SK-N-SH (cell line): ENCODE measurements around the gene SLC30A3. TPM values are rescaled to one million over a fixed set of nuclear protein-coding genes. Genes with fewer than 3 reads are reported as not detected.
"Not testable (repeated sequence)": the region's sequence is repeated elsewhere in the genome, so short reads cannot be mapped to it uniquely, and the experiment has no call there.

Experiments used
- CTCF ChIA-PET: fragments of 300-600, 350-600 bp; formaldehyde crosslinking; extraction: SDS; loops from one replicate; lab custom pipeline; 2021; lab: Yijun Ruan, JAX
- POLR2A ChIA-PET: fragments of 350-600 bp; sonication (Branson Sonifier 250); formaldehyde crosslinking; extraction: SDS; loops from one replicate; lab custom pipeline; 2020; ENCODE audit warnings: antibody characterized with exemption, inconsistent platforms; lab: Yijun Ruan, JAX
- DNase-seq: peaks from one replicate; pipeline ENCODE4 v3.0.0; 2012
- H2AFZ ChIP-seq: fragments of 200-600 bp; sonication (generic); 2 replicates; pipeline ENCODE4 v1.8.1; 2016; ENCODE audit warnings: antibody characterized with exemption, mild to moderate bottlenecking, low read depth
- H3F3A ChIP-seq: fragments of 200-600 bp; sonication (generic); replicated peaks from 2 replicates; pipeline ENCODE3; 2016; ENCODE audit warnings: antibody characterized with exemption, mild to moderate bottlenecking; ENCODE audit not compliant: insufficient read depth
- H3K27ac ChIP-seq, 2 experiments: fragments of 200-500 bp in 1 of 2; fragments of 200-600 bp in 1 of 2; sonication (Bioruptor generic) in 1 of 2; sonication (generic), shearing (Covaris generic) in 1 of 2; 2 replicates each; pipeline versions ENCODE4 v1.5.1 to v1.6.1; 2014 to 2016; ENCODE audit warnings: low read depth in 2 of 2, inconsistent platforms in 1 of 2, low read length in 1 of 2, mild to moderate bottlenecking in 1 of 2, mixed read lengths in 1 of 2
- H3K27me3 ChIP-seq: fragments of 200-600 bp; sonication (generic), shearing (Covaris generic); 2 replicates; pipeline ENCODE4 v1.6.1; 2016; ENCODE audit warnings: mixed run types; ENCODE audit not compliant: insufficient read depth
- H3K36me3 ChIP-seq, 2 experiments: fragments of 200-500 bp in 1 of 2; fragments of 200-600 bp in 1 of 2; sonication (Bioruptor generic) in 1 of 2; sonication (generic) in 1 of 2; replicated peaks in 1 of 2; 2 replicates each; pipeline versions ENCODE3 to v1.5.1; 2014 to 2016; ENCODE audit warnings: low read length in 1 of 2, mild to moderate bottlenecking in 1 of 2; ENCODE audit not compliant: insufficient read depth in 2 of 2, control insufficient read depth in 1 of 2
- H3K4me1 ChIP-seq, 2 experiments: fragments of 200-500 bp in 1 of 2; fragments of 200-600 bp in 1 of 2; sonication (Bioruptor generic) in 1 of 2; sonication (generic), shearing (Covaris generic) in 1 of 2; 2 replicates each; pipeline versions ENCODE4 v1.5.1 to v1.6.1; 2014 to 2016; ENCODE audit warnings: low read depth in 1 of 2, low read length in 1 of 2, mixed run types in 1 of 2; ENCODE audit not compliant: insufficient read depth in 2 of 2, control insufficient read depth in 1 of 2
- H3K4me2 ChIP-seq: fragments of 200-600 bp; sonication (generic), shearing (Covaris generic); 2 replicates; pipeline ENCODE4 v1.6.1; 2017; ENCODE audit warnings: mixed run types
- H3K4me3 ChIP-seq, 2 experiments: fragments of 200-500 bp in 1 of 2; fragments of 200-600 bp in 1 of 2; sonication (Bioruptor generic) in 1 of 2; sonication (generic), shearing (Covaris generic) in 1 of 2; 2 replicates each; pipeline versions ENCODE4 v1.5.1 to v1.8.1; 2014 to 2016; ENCODE audit warnings: low read depth in 2 of 2, inconsistent platforms in 1 of 2, low read length in 1 of 2, mild to moderate bottlenecking in 1 of 2, mixed read lengths in 1 of 2, moderate library complexity in 1 of 2
- H3K79me2 ChIP-seq: fragments of 200-600 bp; sonication (generic); 2 replicates; pipeline ENCODE4 v1.8.1; 2017; ENCODE audit warnings: mild to moderate bottlenecking; ENCODE audit not compliant: insufficient read depth
- H3K9ac ChIP-seq: fragments of 200-600 bp; sonication (generic); 2 replicates; pipeline ENCODE4 v1.6.1; 2017; ENCODE audit warnings: mixed run types
- H3K9me2 ChIP-seq: fragments of 200-600 bp; sonication (generic); 2 replicates; pipeline ENCODE4 v1.6.1; 2017; ENCODE audit warnings: mixed run types
- H3K9me3 ChIP-seq: fragments of 200-600 bp; sonication (generic); 2 replicates; pipeline ENCODE4 v1.6.1; 2017; ENCODE audit warnings: mixed run types, mild to moderate bottlenecking, moderate library complexity
- H4K20me1 ChIP-seq: fragments of 200-600 bp; sonication (generic); 2 replicates; pipeline ENCODE4 v1.6.1; 2017; ENCODE audit warnings: mild to moderate bottlenecking, mixed run types; ENCODE audit not compliant: insufficient read depth
- CTCF ChIP-seq: fragments of 200-600 bp; sonication (generic); IDR thresholded peaks from 2 replicates; pipeline ENCODE4 v1.6.1; 2017; ENCODE audit warnings: antibody characterized with exemption, mild to moderate bottlenecking, moderate library complexity
- ELF1 ChIP-seq: IDR thresholded peaks from 2 replicates; pipeline ENCODE4 v1.4.0; 2012
- EZH2phosphoT487 ChIP-seq: fragments of 200-600 bp; sonication (generic); IDR thresholded peaks from 2 replicates; pipeline ENCODE4 v1.6.1; 2017; ENCODE audit warnings: low read depth, mixed run types, mild to moderate bottlenecking, antibody characterized with exemption, moderate library complexity, borderline replicate concordance
- FOSL2 ChIP-seq: IDR thresholded peaks from 2 replicates; pipeline ENCODE4 v1.4.0; 2012; ENCODE audit warnings: low read depth, mild to moderate bottlenecking, moderate library complexity, borderline replicate concordance
- FOXM1 ChIP-seq: IDR thresholded peaks from 2 replicates; pipeline ENCODE4 v1.4.0; 2012; ENCODE audit warnings: low read depth, mild to moderate bottlenecking
- MAX ChIP-seq: IDR thresholded peaks from 2 replicates; pipeline ENCODE4 v1.4.0; 2012; ENCODE audit warnings: low read depth
- MEF2A ChIP-seq: IDR thresholded peaks from 2 replicates; pipeline ENCODE4 v1.4.0; 2012; ENCODE audit warnings: low read depth, borderline replicate concordance
- NFIC ChIP-seq: IDR thresholded peaks from 2 replicates; pipeline ENCODE4 v1.4.0; 2012; ENCODE audit warnings: borderline replicate concordance
- REST ChIP-seq: IDR thresholded peaks from 2 replicates; pipeline ENCODE4 v1.6.1; 2012; ENCODE audit warnings: mild to moderate bottlenecking, low read depth, low read length, moderate library complexity
- SIN3A ChIP-seq: IDR thresholded peaks from 2 replicates; pipeline ENCODE4 v1.6.1; 2012; ENCODE audit warnings: low read depth, mild to moderate bottlenecking, low read length, moderate library complexity, borderline replicate concordance
- TAF1 ChIP-seq: IDR thresholded peaks from 2 replicates; pipeline ENCODE4 v1.6.1; 2012; ENCODE audit warnings: low read depth, mild to moderate bottlenecking, low read length, moderate library complexity, borderline replicate concordance
- YY1 ChIP-seq: IDR thresholded peaks from 2 replicates; pipeline ENCODE4 v1.4.0; 2012; ENCODE audit warnings: low read depth, mild to moderate bottlenecking
- ZBTB33 ChIP-seq: IDR thresholded peaks from 2 replicates; pipeline ENCODE4 v1.4.0; 2012; ENCODE audit warnings: low read depth, borderline replicate concordance
- WGBS: methylation state at CpG from one replicate; pipeline ENCODE4 v1.1.6; 2017; ENCODE audit warnings: low lambda C conversion rate; 5-methylcytosine and 5-hydroxymethylcytosine counted together
- polyA plus RNA-seq, 3 experiments: library from polyadenylated mRNA; depleted of rRNA; stranded (reverse); fragments of >200 nt; gene quantifications; 2 replicates each; pipeline ENCODE4 v1.2.3, GENCODE V29; 2012

The SLC30A3 gene
- polyA plus RNA-seq, 1 of the 3 experiments (the other 2 are of a cell fraction): 1.1 TPM

- peaks cover 46% of the 10 kb centered on the region for H3K27me3 ChIP-seq
- no peak overlapping the region for H3K27ac ChIP-seq
- CTCF ChIA-PET: interaction anchor here (0.8 to 14.1 kb wide), 6 partner anchors 14 to 309 kb away, joined by 3 to 392 read pairs (median 4); partner anchors contain the start of gene TRIM54
- no peak overlapping the region for H2AFZ ChIP-seq
- H3K4me1 ChIP-seq: peaks cover 0 to 4% of the 10 kb centered on the region in 2 experiments; a peak in 1 of 4 replicates
- H4K20me1 ChIP-seq: no peaks in the 10 kb centered on the region
- H3K4me2 ChIP-seq: no peak overlapping the region
- no peak overlapping the region for H3K4me3 ChIP-seq
- WGBS: 89% methylated on average over 3 of the region's 3 CpGs
- no peaks in the 10 kb centered on the region for H3K9me2 ChIP-seq
- no peaks in the 10 kb centered on the region for H3K9me3 ChIP-seq
- no peak for DNase-seq
- peaks cover 6% of the 10 kb centered on the region for H3F3A ChIP-seq
- TF ChIP-seq MEF2A (no peak), CTCF (no peak), FOSL2 (no peak), MAX (no peak), EZH2phosphoT487 (no peak), YY1 (no peak), TAF1 (no peak), ELF1 (no peak), FOXM1 (no peak), ZBTB33 (no peak), REST (no peak), NFIC (no peak), SIN3A (no peak)
- no peak overlapping the region for H3K9ac ChIP-seq
- no peaks in the 10 kb centered on the region for H3K36me3 ChIP-seq
- no peaks in the 10 kb centered on the region for H3K79me2 ChIP-seq
- POLR2A ChIA-PET: no interaction called here
Measured at GRCh38 chr2:27270131-27270530, 7.3 kb upstream of the SLC30A3 start.

- H3K79me2 ChIP-seq, H4K20me1 ChIP-seq, DNase-seq, H2AFZ ChIP-seq, H3K4me3 ChIP-seq, H3K4me2 ChIP-seq, H3K36me3 ChIP-seq, H3K9ac ChIP-seq, POLR2A ChIA-PET, H3K9me3 ChIP-seq, H3F3A ChIP-seq, H3K9me2 ChIP-seq, H3K27ac ChIP-seq: not testable (repeated sequence)
- CTCF ChIA-PET: interaction anchor here (1.0 to 14.1 kb wide), 4 partner anchors 16 to 98 kb away, joined by 3 to 392 read pairs (median 68); partner anchors contain the start of gene TRIM54
- WGBS: 90% methylated on average over 13 of the region's 13 CpGs
- peaks cover 4 to 20% of the 10 kb centered on the region in 2 experiments; a peak in 1 of 4 replicates for H3K4me1 ChIP-seq
- H3K27me3 ChIP-seq: peaks cover 64% of the 10 kb centered on the region
Measured at GRCh38 chr2:27268296-27268695, 5.4 kb upstream of the SLC30A3 start.
